ENCODE results near the gene BRIP1.
"Not testable (repeated sequence)": the region's sequence is repeated elsewhere in the genome, so short reads cannot be mapped to it uniquely, and the experiment has no call there.

The BRIP1 gene

DNA sequence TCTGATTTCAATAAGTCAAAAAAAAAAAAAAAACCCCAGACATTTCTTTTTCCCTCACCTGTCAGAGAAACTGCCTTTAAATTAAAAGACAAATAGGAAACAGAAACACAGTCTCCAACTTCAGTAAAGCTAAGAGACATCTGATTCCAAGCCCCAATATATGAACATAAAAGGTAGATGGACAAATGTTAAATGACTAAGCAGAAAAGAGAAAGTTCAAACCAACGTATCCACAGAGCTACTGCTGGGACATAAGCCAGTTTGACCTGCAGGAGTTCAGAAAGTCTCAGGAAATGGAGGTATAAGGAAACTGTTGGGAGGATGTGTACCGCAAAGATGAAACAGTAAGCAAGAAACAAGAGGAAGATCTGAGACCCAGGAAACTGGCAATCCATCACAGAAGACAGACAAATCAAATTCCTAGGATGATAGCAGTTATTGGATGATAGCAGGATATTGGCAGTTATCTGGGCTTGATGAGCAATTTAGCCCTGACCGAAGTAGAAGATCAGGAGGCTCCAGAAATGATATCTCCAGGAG, 135.0 kb downstream of the BRIP1 start:
- Mint-ChIP-seq H3K27me3 (ENCODE audit: low read depth, poor library complexity) (no peaks in the 10 kb centered on the region), H3K36me3 (ENCODE audit: low read depth) (peaks cover 16% of the 10 kb centered on the region)

DNA sequence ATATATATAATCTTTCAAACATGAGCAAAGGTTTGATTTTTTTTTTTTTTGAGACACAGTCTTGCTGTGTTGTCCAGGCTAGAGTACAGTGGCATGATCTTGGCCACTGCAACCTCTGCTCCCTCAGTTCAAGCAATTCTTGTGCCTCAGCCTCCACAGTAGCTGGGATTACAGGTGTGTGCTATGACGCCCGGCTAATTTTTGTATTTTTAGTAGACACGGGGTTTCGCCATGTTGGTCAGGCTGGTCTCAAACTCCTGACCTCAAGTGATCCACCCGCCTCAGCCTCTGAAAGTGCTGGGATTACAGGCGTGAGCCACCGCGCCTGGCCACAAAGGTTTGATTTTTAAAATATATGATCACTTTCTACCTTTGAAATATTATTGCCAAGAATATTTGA, 135.5 kb downstream of the BRIP1 start:
- not testable (repeated sequence) for H3K4me1 Mint-ChIP-seq; DNase-seq; H3K27me3 Mint-ChIP-seq (ENCODE audit: low read depth, poor library complexity); H3K27ac Mint-ChIP-seq; H3K4me3 Mint-ChIP-seq; H3K9me3 Mint-ChIP-seq
- peaks cover 20% of the 10 kb centered on the region for H3K36me3 Mint-ChIP-seq (ENCODE audit: low read depth)

More for the DNA sequence above, 135.0 kb downstream of the BRIP1 start:
- no peak for DNase-seq
- Mint-ChIP-seq H3K9me3 (no peaks in the 10 kb centered on the region), H3K4me1 (no peaks in the 10 kb centered on the region), H3K4me3 (no peak overlapping the region), H3K27ac (peak overlapping the region; percentile 9)
- TF ChIP-seq, protein P1, sequence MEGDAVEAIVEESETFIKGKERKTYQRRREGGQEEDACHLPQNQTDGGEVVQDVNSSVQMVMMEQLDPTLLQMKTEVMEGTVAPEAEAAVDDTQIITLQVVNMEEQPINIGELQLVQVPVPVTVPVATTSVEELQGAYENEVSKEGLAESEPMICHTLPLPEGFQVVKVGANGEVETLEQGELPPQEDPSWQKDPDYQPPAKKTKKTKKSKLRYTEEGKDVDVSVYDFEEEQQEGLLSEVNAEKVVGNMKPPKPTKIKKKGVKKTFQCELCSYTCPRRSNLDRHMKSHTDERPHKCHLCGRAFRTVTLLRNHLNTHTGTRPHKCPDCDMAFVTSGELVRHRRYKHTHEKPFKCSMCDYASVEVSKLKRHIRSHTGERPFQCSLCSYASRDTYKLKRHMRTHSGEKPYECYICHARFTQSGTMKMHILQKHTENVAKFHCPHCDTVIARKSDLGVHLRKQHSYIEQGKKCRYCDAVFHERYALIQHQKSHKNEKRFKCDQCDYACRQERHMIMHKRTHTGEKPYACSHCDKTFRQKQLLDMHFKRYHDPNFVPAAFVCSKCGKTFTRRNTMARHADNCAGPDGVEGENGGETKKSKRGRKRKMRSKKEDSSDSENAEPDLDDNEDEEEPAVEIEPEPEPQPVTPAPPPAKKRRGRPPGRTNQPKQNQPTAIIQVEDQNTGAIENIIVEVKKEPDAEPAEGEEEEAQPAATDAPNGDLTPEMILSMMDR (IDR thresholded peaks at IDR 0.05): no peak

DNA sequence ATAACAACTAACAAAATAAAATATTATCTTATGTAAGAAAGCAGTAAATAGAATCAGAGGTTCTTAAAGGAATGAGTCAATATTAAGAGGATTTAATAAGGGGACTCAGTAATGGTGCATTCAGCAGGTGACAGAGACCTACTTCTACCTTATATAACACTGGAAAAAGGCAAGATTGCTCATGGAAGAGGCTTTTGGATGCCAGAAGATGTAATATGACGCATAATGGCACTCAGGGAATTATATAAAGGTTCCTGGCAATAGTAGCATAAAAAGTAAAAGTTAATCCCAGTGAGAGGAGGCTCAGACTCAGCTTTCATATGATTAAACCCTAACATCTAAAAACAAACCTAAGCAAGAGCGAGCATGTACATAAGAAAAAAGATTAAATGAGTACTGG, 136.4 kb downstream of the BRIP1 start:
- Mint-ChIP-seq H3K4me3 (no peak overlapping the region), H3K4me1 (no peaks in the 10 kb centered on the region), H3K27ac (no peak overlapping the region), H3K27me3 (ENCODE audit: low read depth, poor library complexity) (no peaks in the 10 kb centered on the region), H3K36me3 (ENCODE audit: low read depth) (peaks cover 26% of the 10 kb centered on the region), H3K9me3 (no peaks in the 10 kb centered on the region)
- no peak for DNase-seq
- TF ChIP-seq, protein P1 (IDR thresholded peaks at IDR 0.05): no peak

DNA sequence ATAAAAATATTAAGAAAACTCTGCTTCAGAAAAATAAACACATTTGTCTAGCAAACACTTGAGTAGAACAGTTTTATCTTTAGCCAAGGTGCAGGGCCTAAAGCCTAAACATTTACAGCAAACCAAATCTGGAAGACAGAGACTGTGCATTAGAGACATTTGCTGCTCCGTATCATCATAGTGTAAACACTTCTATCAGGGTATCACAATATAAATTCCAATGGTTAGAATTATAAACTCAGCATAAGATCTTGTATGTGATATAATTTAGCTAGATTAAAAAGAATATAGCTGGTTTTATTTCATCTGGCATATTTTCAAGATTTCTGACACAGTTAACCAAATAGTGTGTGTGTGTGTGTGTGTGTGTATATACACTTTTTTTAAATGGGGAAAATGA, 138.6 kb downstream of the BRIP1 start:
- H3K36me3 Mint-ChIP-seq (ENCODE audit: low read depth): peaks cover 35% of the 10 kb centered on the region
- no peaks in the 10 kb centered on the region for H3K27me3 Mint-ChIP-seq (ENCODE audit: low read depth, poor library complexity)
- H3K4me3 Mint-ChIP-seq: no peak overlapping the region
- peaks cover 3% of the 10 kb centered on the region for H3K9me3 Mint-ChIP-seq
- no peaks in the 10 kb centered on the region for H3K4me1 Mint-ChIP-seq
- no peak overlapping the region for H3K27ac Mint-ChIP-seq
- no peak for DNase-seq
- TF ChIP-seq, protein P1 (IDR thresholded peaks at IDR 0.05): no peak

DNA sequence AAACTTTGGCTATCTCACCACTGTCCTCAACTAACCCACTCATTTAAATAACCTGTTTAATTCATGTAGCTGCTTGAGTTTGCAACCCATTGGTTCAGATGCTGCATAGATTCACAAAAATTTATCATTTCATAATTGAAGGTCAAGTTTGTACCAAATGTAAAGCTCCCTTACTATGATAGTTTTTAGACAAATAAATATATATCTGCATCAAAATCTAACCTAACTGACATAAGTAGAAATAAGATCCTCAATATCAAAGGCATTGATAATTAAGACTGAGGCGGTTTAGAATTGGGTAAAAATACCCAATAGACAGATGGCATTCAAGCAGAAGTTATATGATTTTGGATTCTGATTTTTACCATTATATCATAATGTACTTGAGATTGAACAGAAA, 139.4 kb downstream of the BRIP1 start:
- Mint-ChIP-seq H3K9me3 (peaks cover 11% of the 10 kb centered on the region), H3K4me3 (no peak overlapping the region), H3K27me3 (ENCODE audit: low read depth, poor library complexity) (no peaks in the 10 kb centered on the region), H3K36me3 (ENCODE audit: low read depth) (peaks cover 37% of the 10 kb centered on the region), H3K4me1 (no peaks in the 10 kb centered on the region), H3K27ac (no peak overlapping the region)
- no peak for DNase-seq
- TF ChIP-seq, protein P1 (IDR thresholded peaks at IDR 0.05): no peak

DNA sequence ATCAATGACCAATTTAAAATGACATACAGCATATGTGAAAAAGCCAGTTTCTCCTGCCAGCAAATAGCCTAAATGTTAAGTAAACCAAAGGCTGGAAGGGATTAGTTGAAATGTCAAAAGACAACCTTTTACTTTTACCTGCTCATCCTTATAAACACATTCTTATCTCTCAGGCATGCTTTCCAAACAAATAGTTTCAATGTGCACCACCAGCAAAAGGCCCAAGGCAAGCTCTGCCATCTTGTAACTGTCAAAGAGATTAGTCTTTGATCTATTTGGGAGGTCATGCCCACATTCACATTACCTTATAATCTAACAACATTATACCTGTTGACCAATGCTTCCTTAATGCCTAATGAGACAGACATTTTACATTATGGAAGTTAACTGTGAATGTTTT, 140.1 kb downstream of the BRIP1 start:
- Mint-ChIP-seq H3K4me1 (no peaks in the 10 kb centered on the region), H3K36me3 (ENCODE audit: low read depth) (peaks cover 37% of the 10 kb centered on the region), H3K9me3 (peaks cover 18% of the 10 kb centered on the region), H3K27me3 (ENCODE audit: low read depth, poor library complexity) (no peaks in the 10 kb centered on the region), H3K27ac (no peak overlapping the region), H3K4me3 (no peak overlapping the region)
- no peak for DNase-seq
- TF ChIP-seq, protein P1 (IDR thresholded peaks at IDR 0.05): no peak

Measured in nephron progenitor cell (in vitro differentiated cells).